ENCODE measurements around the gene RABGGTA.
"Not testable (repeated sequence)": the region's sequence is repeated elsewhere in the genome, so short reads cannot be mapped to it uniquely, and the experiment has no call there.

The RABGGTA gene

GRCh38 chr14:24260780-24261157 lies 10.6 kb downstream of the RABGGTA start:
- DNase-seq (ENCODE audit: low spot score), result no peak

- no peak for DNase-seq (ENCODE audit: low spot score)
Observed at GRCh38 chr14:24260026-24260779, 11.2 kb downstream of the RABGGTA start.

GRCh38 chr14:24259282-24260025 lies 11.9 kb downstream of the RABGGTA start:
- DNase-seq (ENCODE audit: low spot score), result no peak

GRCh38 chr14:24258548-24259265 lies 12.7 kb downstream of the RABGGTA start:
- no peak for DNase-seq (ENCODE audit: low spot score)

- DNase-seq (ENCODE audit: low spot score), result no peak
Observed at GRCh38 chr14:24258119-24258518, 13.3 kb downstream of the RABGGTA start.

- DNase-seq (ENCODE audit: low spot score), result no peak
Observed at GRCh38 chr14:24256960-24257359, 14.4 kb downstream of the RABGGTA start.

- no peak for DNase-seq (ENCODE audit: low spot score)
Observed at GRCh38 chr14:24255931-24256711, 15.3 kb downstream of the RABGGTA start.

GRCh38 chr14:24255438-24255837 lies 16.0 kb downstream of the RABGGTA start:
- no peak for DNase-seq (ENCODE audit: low spot score)

GRCh38 chr14:24254630-24255392 lies 16.6 kb downstream of the RABGGTA start:
- DNase-seq (ENCODE audit: low spot score), result no peak

- DNase-seq (ENCODE audit: low spot score), result no peak
Observed at GRCh38 chr14:24253936-24254335, 17.5 kb downstream of the RABGGTA start.

GRCh38 chr14:24252289-24253124 lies 18.9 kb downstream of the RABGGTA start:
- DNase-seq (ENCODE audit: low spot score), result no peak

GRCh38 chr14:24251880-24252288 lies 19.5 kb downstream of the RABGGTA start:
- no peak for DNase-seq (ENCODE audit: low spot score)

- no peak for DNase-seq (ENCODE audit: low spot score)
Observed at GRCh38 chr14:24250354-24250753, 21.0 kb downstream of the RABGGTA start.

- DNase-seq (ENCODE audit: low spot score), result no peak
Observed at GRCh38 chr14:24249230-24250021, 22.0 kb downstream of the RABGGTA start.

- DNase-seq (ENCODE audit: low spot score), result no peak
Observed at GRCh38 chr14:24247422-24247821, 24.0 kb downstream of the RABGGTA start.

- no peak for DNase-seq (ENCODE audit: low spot score)
Observed at GRCh38 chr14:24246765-24247212, 24.6 kb downstream of the RABGGTA start.

- DNase-seq (ENCODE audit: low spot score), result not testable (repeated sequence)
Observed at GRCh38 chr14:24245350-24245749, 26.0 kb downstream of the RABGGTA start.

- no peak for DNase-seq (ENCODE audit: low spot score)
Observed at GRCh38 chr14:24243336-24243836, 28.0 kb downstream of the RABGGTA start.

GRCh38 chr14:24241829-24242443 lies 29.5 kb downstream of the RABGGTA start:
- DNase-seq (ENCODE audit: low spot score), result peak; percentile 98

Measured in COLO829 (cell line).